H9 (cell line): ENCODE data around the gene APBB2. TPM values are rescaled to one million over a fixed set of nuclear protein-coding genes. Genes with fewer than 3 reads are reported as not detected.

Experiments
- DNase-seq: peaks from one replicate; pipeline ENCODE4 v3.0.0-alpha.2; 2017
- H2AFZ ChIP-seq: one replicate; pipeline ENCODE4 v1.6.1; 2013; ENCODE audit warnings: mild to moderate bottlenecking, low read length, control low read depth, moderate library complexity
- H2AK5ac ChIP-seq: 2 replicates; pipeline ENCODE4 v1.6.1; 2013; ENCODE audit warnings: low read length, control low read depth, mixed read lengths; ENCODE audit not compliant: insufficient read length
- H2BK120ac ChIP-seq: one replicate; pipeline ENCODE4 v1.6.1; 2013; ENCODE audit warnings: low read depth, mild to moderate bottlenecking, low read length, control low read depth, inconsistent platforms; ENCODE audit not compliant: poor library complexity, severe bottlenecking
- H2BK12ac ChIP-seq: 2 replicates; pipeline ENCODE4 v1.6.1; 2013; ENCODE audit warnings: low read length, control low read depth, mixed read lengths, low read depth; ENCODE audit not compliant: insufficient read length
- H2BK15ac ChIP-seq: 2 replicates; pipeline ENCODE4 v1.6.1; 2013; ENCODE audit warnings: low read depth, low read length, control low read depth
- H2BK20ac ChIP-seq: one replicate; pipeline ENCODE4 v1.6.1; 2013; ENCODE audit warnings: low read depth, mild to moderate bottlenecking, low read length, control low read depth, inconsistent platforms; ENCODE audit not compliant: poor library complexity, severe bottlenecking
- H2BK5ac ChIP-seq: 2 replicates; pipeline ENCODE4 v1.6.1; 2013; ENCODE audit warnings: low read length, control low read depth, mixed read lengths; ENCODE audit not compliant: insufficient read length
- H3K14ac ChIP-seq: 2 replicates; pipeline ENCODE4 v1.6.1; 2013; ENCODE audit warnings: low read length, control low read depth; ENCODE audit not compliant: insufficient read depth
- H3K18ac ChIP-seq: 2 replicates; pipeline ENCODE4 v1.6.1; 2013; ENCODE audit warnings: low read depth, mild to moderate bottlenecking, mixed read lengths, low read length, control low read depth; ENCODE audit not compliant: insufficient read length
- H3K23ac ChIP-seq: 2 replicates; pipeline ENCODE4 v1.6.1; 2013; ENCODE audit warnings: low read length, control low read depth, mixed read lengths, low read depth; ENCODE audit not compliant: insufficient read length
- H3K23me2 ChIP-seq: 2 replicates; pipeline ENCODE4 v1.6.1; 2013; ENCODE audit warnings: low read depth, mild to moderate bottlenecking, mixed read lengths, low read length, control low read depth; ENCODE audit not compliant: insufficient read length, poor library complexity, severe bottlenecking
- H3K27ac ChIP-seq: 2 replicates; pipeline ENCODE4 v1.5.1; 2013; ENCODE audit warnings: low read length, control low read depth, mixed read lengths, low read depth; ENCODE audit not compliant: insufficient read length
- H3K27me3 ChIP-seq: 2 replicates; pipeline ENCODE4 v1.6.1; 2013; ENCODE audit warnings: low read length, control low read depth, inconsistent platforms; ENCODE audit not compliant: insufficient read depth
- H3K4ac ChIP-seq: 2 replicates; pipeline ENCODE4 v1.6.1; 2013; ENCODE audit warnings: low read depth, mild to moderate bottlenecking, control low read depth, inconsistent platforms, low read length, moderate library complexity
- H3K4me1 ChIP-seq: 2 replicates; pipeline ENCODE4 v1.6.1; 2013; ENCODE audit warnings: low read length, control low read depth, inconsistent platforms; ENCODE audit not compliant: insufficient read depth
- H3K4me2 ChIP-seq: 2 replicates; pipeline ENCODE4 v1.6.1; 2013; ENCODE audit warnings: low read length, control low read depth, mixed read lengths; ENCODE audit not compliant: insufficient read length, insufficient read depth
- H3K56ac ChIP-seq: 2 replicates; pipeline ENCODE4 v1.6.1; 2013; ENCODE audit warnings: low read depth, mild to moderate bottlenecking, mixed read lengths, low read length, control low read depth; ENCODE audit not compliant: insufficient read length
- H3K79me1 ChIP-seq: 2 replicates; pipeline ENCODE4 v1.6.1; 2013; ENCODE audit warnings: low read depth, mild to moderate bottlenecking, moderate library complexity, low read length, control low read depth, inconsistent platforms; ENCODE audit not compliant: insufficient read depth, poor library complexity, severe bottlenecking
- H3K79me2 ChIP-seq: 2 replicates; pipeline ENCODE4 v1.6.1; 2013; ENCODE audit warnings: low read length, control low read depth, inconsistent platforms; ENCODE audit not compliant: insufficient read depth
- H3K9ac ChIP-seq: 2 replicates; pipeline ENCODE4 v1.6.1; 2013; ENCODE audit warnings: low read length, control low read depth, mixed read lengths; ENCODE audit not compliant: insufficient read length; ENCODE audit errors: extremely low read depth
- H3K9me3 ChIP-seq: one replicate; pipeline ENCODE4 v1.6.1; 2013; ENCODE audit warnings: low read depth, low read length, inconsistent platforms; ENCODE audit not compliant: control insufficient read depth
- H3T11ph ChIP-seq: one replicate; pipeline ENCODE4 v1.6.1; 2013; ENCODE audit warnings: mild to moderate bottlenecking, low read length, control low read depth, inconsistent platforms
- H4K20me1 ChIP-seq: one replicate; pipeline ENCODE4 v1.6.1; 2013; ENCODE audit not compliant: control insufficient read depth, insufficient read length, insufficient read depth
- H4K5ac ChIP-seq: 2 replicates; pipeline ENCODE4 v1.6.1; 2013; ENCODE audit warnings: low read depth, mild to moderate bottlenecking, mixed read lengths, low read length, control low read depth; ENCODE audit not compliant: insufficient read length
- H4K8ac ChIP-seq: replicated peaks from 2 replicates; pipeline ENCODE4 v1.6.1; 2013; ENCODE audit warnings: low read length, control low read depth, mixed read lengths, low read depth; ENCODE audit not compliant: insufficient read length
- H4K91ac ChIP-seq: 2 replicates; pipeline ENCODE4 v1.6.1; 2013; ENCODE audit warnings: low read depth, mild to moderate bottlenecking, moderate library complexity, mixed read lengths, low read length, control low read depth; ENCODE audit not compliant: insufficient read length
- H3K27ac Mint-ChIP-seq, 3 experiments: 2 replicates in 2 of 3; 3 replicates in 1 of 3; pipeline ENCODE4 v1.8.0; 2020 to 2021; ENCODE audit warnings: mixed read lengths in 3 of 3, mild to moderate bottlenecking in 1 of 3, moderate library complexity in 1 of 3
- H3K27me3 Mint-ChIP-seq: 2 replicates; pipeline ENCODE4 v1.8.0; 2021; ENCODE audit warnings: low read depth, mild to moderate bottlenecking, moderate library complexity, mixed read lengths
- H3K36me3 Mint-ChIP-seq, 3 experiments: 2 replicates in 2 of 3; 3 replicates in 1 of 3; pipeline ENCODE4 v1.8.0; 2020 to 2021; ENCODE audit warnings: low read depth in 3 of 3, mixed read lengths in 3 of 3; ENCODE audit not compliant: insufficient read depth in 1 of 3
- H3K4me1 Mint-ChIP-seq, 2 experiments: 2 replicates each; pipeline ENCODE4 v1.8.0; 2020; ENCODE audit warnings: mixed read lengths in 2 of 2
- H3K4me3 Mint-ChIP-seq, 2 experiments: 2 replicates in 1 of 2; 3 replicates in 1 of 2; pipeline ENCODE4 v1.8.0; 2020 to 2021; ENCODE audit warnings: mild to moderate bottlenecking in 2 of 2, mixed read lengths in 2 of 2, moderate library complexity in 1 of 2
- H3K9me3 Mint-ChIP-seq, 2 experiments: 2 replicates in 1 of 2; 3 replicates in 1 of 2; pipeline ENCODE4 v1.8.0; 2020; ENCODE audit warnings: mild to moderate bottlenecking in 2 of 2, mixed read lengths in 2 of 2, moderate library complexity in 1 of 2
- CTCF ChIP-seq: fragments of 200-600 bp; sonication (generic); conservative IDR thresholded peaks from 3 replicates; pipeline ENCODE4 v1.8.0; 2021; ENCODE audit warnings: antibody characterized with exemption, mild to moderate bottlenecking
- WGBS: extraction: QIAGEN DNeasy Blood & Tissue Kit; methylation state at CpG from one replicate; pipeline ENCODE4 v1.1.7; 2013; ENCODE audit warnings: missing lambda C conversion rate, low lambda C conversion rate, mixed read lengths; ENCODE audit not compliant: insufficient read length; ENCODE audit errors: extremely low coverage; 5-methylcytosine and 5-hydroxymethylcytosine counted together
- total RNA-seq: library from RNA; stranded (reverse); gene quantifications from 2 replicates; pipeline ENCODE4 v1.2.1, GENCODE V29; 2021

Gene APBB2
- total RNA-seq, 1 experiment from 2014 or later = 39.6 TPM

GRCh38 chr4:41133454-41134018 lies 80.8 kb downstream of the APBB2 start:
- H3K9me3 ChIP-seq = no peaks in the 10 kb centered on the region
- Mint-ChIP-seq H3K27ac (peak overlapping the region in 2 of 3 experiments; percentile 8 to 83; a peak in 2 of 7 replicates), H3K36me3 (peaks cover 0 to 6% (median 0%) of the 10 kb centered on the region in 3 experiments; a peak in 2 of 7 replicates), H3K4me3 (peak overlapping the region in 1 of 2 experiments; percentile 27; a peak in 1 of 5 replicates), H3K27me3 (no peaks in the 10 kb centered on the region), H3K4me1 (peaks cover 40 to 49% of the 10 kb centered on the region in 2 experiments), H3K9me3 (no peaks in the 10 kb centered on the region; a peak in 1 of 5 replicates)
- H4K8ac ChIP-seq = no peak overlapping the region
- H3K18ac ChIP-seq = no peak overlapping the region
- peaks cover 8% of the 10 kb centered on the region; the same call in 1 of the 2 replicates for H3K4me1 ChIP-seq
- no peak overlapping the region for H3K56ac ChIP-seq
- peak overlapping the region; percentile 24 for H3K4me2 ChIP-seq
- no peak overlapping the region for H3T11ph ChIP-seq
- H2BK20ac ChIP-seq = no peak overlapping the region
- no peaks in the 10 kb centered on the region for H4K20me1 ChIP-seq
- no peak overlapping the region for H2BK5ac ChIP-seq
- no peak overlapping the region for H2AFZ ChIP-seq
- H3K4ac ChIP-seq = no peak overlapping the region
- H3K23ac ChIP-seq = no peak overlapping the region
- no CpG with 5 or more reads among the region's 3 CpGs for WGBS
- no peaks in the 10 kb centered on the region for H3K79me1 ChIP-seq
- no peaks in the 10 kb centered on the region for H3K27me3 ChIP-seq
- peaks cover 3% of the 10 kb centered on the region for H3K23me2 ChIP-seq
- H4K5ac ChIP-seq = no peak overlapping the region
- H2BK120ac ChIP-seq = no peak overlapping the region
- H2AK5ac ChIP-seq = no peak overlapping the region
- no peak for TF ChIP-seq CTCF
- no peak for DNase-seq
- H3K14ac ChIP-seq = no peak overlapping the region; the same call in 1 of the 2 replicates
- H4K91ac ChIP-seq = no peak overlapping the region
- no peak overlapping the region for H3K9ac ChIP-seq
- H2BK15ac ChIP-seq = no peak overlapping the region
- peak overlapping the region; percentile 26 for H3K27ac ChIP-seq
- H3K79me2 ChIP-seq = no peaks in the 10 kb centered on the region
- no peak overlapping the region for H2BK12ac ChIP-seq
